Dedifferentiated amniotic fluid mesenchymal stem cell (primary cell): ENCODE data around the gene PARD3.
"Not testable (repeated sequence)": the region's sequence is repeated elsewhere in the genome, so short reads cannot be mapped to it uniquely, and the experiment has no call there.

Experiments
- DNase-seq: peaks from one replicate; pipeline ENCODE4 v3.0.0-alpha.2; 2016; ENCODE audit errors: extremely low spot score

PARD3 gene

DNA sequence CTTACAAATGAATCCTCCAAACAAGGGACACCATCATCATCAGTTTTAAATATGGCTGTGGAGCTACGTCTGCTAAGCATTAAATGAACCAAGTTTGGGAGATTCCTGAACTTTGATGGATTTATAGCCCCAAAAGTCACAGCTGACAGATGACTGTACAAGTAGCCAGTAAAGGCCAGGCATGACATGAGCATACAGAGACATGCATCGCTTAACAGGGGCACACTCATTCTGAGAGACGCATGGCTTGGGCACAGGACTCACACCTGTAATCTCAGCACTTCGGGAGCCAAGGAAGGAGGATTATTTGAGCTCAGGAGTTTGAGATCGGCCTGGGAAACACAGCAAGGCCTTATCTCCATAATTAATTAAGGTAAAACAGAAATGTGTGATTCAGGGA, 166.2 kb downstream of the PARD3 start:
- no peak for DNase-seq

DNA sequence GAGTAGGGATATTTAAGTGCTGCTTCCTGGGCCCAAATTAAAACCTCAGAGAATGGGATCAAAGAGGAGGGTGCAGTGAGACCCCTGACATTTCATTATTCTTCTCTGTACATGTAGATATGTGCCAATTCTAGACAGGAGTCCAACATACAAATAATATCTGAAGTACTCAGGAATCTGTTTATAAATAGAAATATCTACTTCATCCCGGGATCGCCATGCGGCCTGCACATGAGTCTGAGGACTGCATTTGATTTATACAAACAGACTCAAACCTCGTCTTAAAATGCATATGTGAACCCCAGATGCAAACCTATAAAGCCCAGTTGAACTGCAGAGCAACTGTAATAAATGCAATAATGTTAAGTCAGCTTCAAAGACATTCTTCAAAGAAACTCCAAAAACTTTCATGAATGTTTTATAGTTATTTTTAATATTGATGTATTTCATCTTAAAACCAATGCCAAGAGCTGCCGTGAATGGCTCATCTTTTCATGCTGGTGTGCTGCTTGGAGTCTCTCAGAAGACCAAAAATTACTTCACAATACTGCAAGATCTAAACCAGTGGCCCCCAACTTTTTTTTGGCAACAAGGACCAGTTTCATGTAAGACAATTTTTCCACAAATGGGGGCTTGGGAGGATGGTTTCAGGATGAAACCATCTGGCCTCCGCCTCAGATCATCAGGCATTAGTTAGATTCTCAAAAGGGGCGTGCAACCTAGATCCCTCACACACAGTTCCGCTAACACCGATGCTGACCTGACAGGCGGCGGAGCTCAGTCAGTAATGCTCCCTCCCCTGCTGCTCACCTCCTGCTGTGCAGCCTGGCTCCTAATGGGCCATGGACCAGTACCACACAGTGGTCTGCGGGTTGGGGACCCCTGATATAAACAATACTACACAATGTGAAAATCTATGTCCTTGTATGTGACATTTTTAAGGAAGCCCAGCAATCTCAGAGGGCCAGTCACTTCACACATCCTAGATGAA, 166.9 kb downstream of the PARD3 start:
- no peak for DNase-seq

DNA sequence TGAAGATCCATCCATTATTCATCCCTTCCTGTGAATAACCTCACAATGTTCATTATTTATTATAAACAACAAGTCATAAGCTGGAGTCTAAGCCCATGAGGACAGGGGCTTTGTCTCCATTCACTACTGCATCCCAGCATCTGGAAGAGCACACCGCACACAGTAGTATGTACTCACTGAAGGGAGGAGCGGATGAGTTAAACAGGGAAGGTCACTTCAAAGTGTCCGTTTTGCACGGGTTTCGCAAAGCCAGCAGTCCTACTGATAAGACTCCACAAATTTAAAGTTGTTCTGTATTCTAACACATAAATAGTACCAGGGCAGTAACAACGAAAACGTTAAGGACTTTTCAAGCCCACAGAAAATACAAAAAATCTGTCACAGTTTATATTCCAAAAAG, 167.9 kb downstream of the PARD3 start:
- no peak for DNase-seq

DNA sequence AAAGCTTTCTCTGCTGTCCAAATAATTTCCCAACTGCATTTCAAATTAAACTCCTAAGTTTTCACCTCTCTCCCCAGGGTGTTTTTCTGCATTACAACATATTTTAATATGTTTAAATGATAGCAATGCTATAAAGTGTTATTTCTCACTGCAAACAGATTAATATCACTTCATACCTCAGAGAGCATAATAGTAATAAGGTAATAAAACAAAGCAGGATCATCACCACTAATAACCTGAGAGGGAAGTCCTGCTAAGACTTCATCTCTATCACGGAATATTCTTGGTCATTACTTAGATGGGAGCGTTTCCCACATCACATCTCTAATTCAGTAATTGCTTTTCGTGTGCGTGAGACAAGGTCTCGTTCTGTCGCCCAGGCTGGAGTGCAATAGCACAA, 168.8 kb downstream of the PARD3 start:
- DNase-seq = no peak

DNA sequence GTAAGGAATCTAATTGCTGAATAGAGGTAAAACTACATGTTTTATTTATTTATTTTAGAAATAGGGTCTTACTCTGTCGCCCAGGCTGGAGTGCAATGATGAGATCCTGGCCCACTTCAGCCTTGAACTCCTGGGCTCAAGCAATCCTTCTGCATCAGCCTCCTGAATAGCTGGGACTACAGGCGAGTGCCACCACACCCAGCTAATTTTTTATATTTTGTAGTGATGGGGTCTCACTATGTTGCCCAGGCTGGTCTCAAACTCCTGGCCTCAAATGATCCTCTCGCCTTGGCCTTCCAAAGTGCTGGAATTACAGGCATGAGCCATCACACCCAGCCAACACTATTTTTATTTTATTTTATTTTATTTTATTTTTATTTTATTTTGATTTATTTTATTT, 170.3 kb downstream of the PARD3 start:
- DNase-seq = not testable (repeated sequence)

DNA sequence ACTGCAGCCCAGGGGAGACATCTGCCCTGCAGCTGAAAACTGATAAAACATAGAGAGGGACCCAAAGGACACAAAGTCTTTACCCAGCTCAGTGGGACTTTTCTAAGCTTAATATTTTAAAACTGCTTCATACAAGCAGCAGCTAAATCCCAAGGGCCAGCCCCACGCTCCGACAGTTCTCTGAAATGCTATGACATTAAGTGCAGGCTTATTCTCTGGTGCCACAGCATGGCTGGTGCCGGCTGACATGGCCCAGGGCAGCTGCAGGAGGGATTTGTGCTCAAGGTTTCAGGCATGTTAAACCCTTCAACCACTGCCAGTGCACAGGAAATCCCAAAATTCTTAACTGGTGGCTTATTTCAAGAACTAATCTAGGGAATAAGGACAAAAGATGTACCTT, 170.9 kb downstream of the PARD3 start:
- no peak for DNase-seq

DNA sequence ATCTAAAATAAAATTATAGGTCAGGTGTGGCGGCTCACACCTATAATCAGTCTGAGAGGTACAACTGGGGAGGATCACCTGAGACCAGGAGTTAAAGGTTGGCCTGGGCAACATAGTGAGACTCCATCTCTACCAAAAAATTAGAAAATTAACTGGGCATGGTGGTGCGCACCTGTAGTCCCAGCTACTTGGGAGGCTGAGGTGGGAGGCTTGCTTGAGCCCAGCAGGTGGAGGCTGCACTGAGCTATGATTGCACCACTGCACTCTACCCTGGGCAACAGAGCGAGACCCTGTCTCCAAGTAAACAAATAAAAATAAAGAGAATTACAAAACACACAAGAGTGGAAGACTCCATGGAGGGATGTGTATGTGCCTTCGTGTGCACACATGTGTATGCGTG, 171.5 kb downstream of the PARD3 start:
- DNase-seq = no peak

DNA sequence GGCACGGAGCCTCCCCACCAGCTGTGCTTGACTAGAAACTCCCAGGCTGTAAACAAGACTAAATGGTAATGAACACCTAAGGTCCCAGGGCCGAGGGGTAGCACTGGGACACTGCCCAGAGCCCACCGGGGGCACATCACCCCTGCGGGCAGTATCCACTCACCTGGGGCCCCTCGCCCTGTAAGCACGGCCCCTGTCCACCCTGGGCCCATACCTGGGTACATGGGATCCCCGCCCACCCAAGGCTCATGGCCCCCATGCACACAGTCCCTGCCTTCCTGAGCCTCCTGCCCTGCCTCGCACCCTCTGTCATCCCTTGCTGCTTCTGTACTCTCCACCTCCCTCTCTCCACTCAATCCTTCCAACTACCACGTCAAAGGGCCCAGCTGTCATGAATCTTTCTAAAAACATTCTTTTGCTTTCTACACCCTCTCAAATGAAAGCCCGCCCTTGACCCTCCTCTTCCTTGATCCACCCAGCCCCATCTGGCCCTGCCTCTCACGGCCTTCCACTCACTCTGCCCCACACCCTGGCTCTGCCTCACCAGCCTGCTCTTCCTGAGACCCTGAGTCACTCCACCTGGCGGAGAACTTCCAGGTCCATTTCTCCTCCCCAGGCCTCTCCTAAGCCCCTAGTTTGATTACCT, 173.1 kb downstream of the PARD3 start:
- DNase-seq = no peak

DNA sequence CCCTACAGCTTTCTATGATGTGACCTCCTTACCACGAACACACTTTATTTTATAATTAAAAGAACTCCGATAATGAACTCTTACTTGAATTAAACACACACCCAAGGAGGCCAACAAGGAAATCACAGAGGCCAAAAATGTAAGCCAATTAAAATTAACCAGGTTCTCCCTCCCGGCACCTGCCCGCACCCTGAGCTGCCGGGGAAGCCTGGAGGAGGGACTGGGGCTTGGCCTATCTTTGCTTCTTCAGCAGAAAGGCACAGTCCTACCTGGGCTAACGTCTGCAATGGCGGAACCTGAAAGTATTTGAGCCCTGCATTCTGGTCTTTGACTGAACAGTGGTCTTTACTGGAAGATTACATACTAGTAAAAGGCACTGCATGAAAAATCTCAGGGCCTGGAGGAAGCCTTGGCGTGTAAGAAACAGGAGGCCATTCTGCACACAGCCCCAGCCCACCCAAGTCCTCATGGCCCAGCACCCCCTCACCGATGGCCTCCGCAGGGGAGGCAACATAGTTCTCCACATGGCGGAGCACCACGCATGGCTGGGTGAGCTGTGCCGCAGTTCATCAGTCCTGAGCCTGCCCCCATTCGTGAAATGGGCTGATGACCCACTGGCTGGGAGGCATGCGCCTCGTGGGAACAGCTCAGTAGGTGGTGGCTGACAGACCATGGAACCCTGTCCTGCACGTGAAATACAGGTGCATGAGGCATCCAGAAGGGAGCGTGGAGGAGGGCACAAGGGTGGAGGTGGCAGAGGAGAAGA, 173.8 kb downstream of the PARD3 start:
- DNase-seq = no peak

DNA sequence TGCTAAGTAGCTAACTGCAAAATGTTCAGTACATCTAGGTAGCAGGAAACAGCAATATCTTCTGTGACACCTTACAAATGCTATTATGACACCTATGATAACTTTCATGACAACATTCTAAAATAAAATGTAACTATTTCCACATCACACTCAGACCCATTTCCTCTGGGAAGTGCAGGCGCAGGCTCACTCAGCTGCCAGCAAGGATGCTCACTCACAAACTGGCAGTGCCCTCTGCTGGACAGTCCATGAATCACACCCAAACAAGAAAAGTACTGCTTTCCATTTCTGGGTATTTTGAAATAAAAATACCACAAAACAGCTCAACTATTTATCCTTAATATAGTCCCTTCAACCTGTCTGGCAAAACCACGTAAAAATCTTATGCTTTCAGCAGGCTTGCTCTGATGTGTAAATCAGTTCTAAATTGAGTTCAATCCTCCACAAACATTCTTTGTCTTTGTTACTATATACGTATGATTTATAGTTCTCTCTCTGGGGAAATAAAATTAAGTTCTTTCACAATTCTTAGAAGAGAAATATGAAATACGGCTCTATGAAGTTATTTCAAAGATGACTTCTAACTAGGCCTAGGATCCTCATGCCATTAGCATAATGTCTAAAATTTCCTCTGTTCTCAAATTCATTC, 176.6 kb downstream of the PARD3 start:
- peak; percentile 90 for DNase-seq

DNA sequence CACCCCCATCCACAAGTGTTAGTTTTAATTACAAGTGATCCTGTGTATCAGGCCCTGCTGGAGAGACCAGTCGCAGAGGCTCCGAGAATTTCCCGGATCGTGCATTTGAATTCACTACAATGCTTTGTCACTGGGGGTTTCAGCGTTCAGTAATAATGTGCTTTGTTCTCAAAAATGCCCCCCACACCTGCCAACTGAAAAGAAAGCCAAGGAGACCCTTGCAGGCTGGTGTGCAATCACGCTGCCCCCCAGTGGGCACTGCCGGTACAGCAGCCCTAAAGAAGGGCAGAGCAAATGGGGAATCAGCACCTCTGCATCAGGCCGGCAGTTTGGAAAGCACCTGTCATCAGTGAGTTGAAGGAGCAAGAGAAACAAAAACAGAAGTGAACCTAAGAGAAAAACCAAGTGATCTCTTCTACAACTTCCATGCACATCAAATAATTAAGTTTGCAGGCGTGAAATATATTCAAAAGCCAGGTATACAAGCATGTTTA, 177.6 kb downstream of the PARD3 start:
- DNase-seq = no peak

DNA sequence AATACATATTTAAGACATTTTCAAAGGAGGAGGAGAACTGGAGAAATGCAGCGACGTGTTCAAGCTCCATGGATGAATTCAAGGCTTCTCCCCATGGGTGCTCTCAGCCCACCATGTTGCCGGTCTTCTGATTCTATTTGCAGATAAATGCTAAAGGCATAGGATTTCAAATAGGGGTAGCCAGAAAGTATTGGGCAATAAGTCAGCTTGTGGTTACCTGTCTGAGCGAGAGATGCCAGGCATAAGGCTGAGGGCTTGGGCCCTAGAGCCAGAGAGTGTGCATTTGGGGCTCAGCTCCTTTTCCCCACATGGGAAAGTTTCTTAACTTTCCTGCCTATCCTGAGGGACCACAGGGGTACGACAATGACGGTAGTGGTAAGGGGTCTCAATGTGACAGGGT, 180.0 kb downstream of the PARD3 start:
- no peak for DNase-seq

DNA sequence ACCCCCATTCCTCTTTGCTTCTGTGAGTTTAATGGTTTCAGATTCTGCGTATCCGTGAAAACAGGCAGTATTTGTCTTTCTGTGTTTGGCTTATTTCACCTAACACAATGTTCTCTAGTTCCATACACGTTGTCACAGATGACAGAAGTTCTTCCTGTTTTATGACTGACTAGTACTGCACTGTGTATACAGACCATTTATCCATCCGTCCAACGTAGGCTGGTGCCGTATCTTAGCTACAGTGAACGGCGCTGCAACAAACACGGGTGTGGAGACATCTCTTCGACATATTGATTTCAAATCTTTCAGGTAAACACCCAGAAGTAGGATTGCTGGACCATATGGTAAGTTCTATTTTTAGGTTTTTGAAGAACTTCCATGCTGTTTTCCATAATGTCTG, 181.7 kb downstream of the PARD3 start:
- DNase-seq = no peak

DNA sequence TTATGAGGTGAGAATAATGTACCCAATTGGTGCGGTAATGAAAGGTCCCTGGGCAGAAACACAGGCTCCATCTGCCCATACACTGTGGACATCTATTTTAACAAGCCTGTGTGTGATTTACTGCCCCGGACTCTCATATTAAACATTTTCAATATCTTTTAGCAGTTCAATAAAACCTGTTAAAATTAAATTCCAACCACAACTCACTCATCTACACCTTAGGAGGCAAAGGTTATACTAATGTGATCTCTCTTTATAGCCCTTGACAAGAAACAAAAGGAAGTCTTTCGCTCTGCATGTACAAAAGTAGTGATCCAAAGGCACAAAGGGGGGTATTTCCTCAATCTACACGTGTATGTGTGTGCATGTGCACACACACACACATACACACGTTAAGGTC, 186.0 kb downstream of the PARD3 start:
- no peak for DNase-seq

DNA sequence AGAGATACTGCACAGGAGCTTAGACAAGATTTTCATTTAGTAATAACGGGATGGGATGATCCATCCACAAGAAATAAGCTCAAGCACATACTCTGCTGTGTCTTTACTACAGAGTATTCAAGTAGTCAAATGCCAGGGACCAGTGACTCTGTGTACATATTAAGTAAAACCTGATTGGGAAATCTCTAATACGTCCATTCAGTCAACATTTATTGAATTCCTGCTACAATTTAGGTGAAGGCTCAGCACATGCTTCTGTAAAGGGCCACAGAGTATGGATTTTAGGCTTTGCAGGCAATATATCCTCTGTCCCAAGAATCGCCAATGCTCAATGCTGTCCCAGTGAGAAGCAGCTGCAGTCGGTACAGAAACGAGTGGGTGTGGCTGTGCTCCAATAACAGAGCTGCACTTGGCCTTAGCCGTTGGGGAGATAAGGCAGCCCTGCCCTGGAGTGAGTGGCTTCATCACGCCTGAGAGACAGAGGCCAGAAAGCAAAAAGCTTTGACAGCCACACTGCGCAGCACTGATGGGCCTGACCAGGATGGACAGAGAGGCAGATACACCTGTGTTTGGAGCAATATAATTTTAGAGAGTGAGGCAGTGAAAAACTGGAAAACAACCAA, 186.8 kb downstream of the PARD3 start:
- DNase-seq = no peak

DNA sequence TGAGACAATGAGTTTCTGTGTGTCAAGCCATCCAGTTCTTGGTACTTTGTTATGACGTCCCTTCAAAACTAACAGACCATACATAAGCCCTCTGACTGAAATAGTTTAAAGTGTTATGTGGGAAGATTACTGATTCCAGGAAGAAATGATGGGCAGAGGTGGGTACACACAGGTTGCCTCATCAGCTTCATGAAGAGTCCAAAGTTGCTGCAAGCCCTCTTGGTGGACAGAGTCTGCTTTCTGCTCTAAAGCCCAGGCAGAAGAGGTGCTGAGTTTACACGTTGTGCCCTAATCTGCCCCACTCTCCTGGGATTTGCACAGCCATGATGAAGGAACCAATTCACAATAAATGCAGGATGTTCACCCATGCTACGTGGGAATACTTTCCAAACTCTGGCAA, 187.4 kb downstream of the PARD3 start:
- DNase-seq = no peak

DNA sequence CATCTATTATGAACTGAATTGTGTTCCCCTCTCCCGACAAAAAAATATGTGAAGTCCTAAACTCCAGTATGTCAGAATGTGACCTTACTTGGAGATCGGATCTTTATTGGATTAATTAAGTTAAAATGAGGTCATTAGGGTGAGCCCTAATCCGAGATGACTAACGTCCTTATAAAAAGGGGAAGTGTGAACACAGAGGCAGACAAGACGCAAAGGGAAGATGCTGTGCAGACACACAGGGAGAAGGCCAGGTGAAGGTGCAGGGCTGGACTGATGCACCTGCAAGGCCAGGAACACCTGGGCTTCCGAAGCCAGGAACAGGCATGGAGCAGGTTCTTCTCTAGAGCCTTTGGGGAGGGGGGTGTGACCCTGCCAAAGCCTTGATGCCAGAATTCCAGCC, 187.8 kb downstream of the PARD3 start:
- DNase-seq = no peak

DNA sequence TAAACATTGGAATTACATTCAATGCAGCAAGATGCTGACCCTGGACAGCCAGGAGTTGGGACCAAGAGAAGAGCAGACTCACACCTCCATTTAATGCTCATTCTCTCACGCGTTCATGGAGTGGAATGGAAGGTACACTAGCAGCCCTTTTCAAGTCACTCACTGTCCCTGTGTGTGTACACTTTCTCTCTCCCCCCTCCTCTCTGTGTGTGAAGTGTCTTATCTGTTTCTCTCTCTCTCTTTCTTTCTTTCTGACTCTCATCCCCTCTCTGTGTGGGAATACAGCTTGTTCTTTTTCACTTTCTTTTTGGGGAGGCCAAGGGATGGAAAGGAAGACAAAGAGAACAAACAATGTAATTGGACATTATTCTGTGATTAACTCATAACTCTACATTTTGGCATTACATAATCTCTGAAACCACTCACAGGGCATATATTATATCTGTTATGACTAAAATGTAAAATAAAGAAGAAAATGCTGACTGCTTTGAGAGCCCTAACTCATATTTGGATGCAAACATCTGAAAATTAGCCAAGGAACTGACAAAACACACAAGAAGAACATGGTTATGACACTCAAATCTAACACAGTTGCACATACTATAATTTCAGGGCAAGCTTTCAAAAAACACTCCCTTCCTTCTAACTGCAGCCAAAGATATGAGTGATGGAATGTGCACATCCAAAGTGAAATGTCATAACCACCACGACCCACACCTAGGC, 188.8 kb downstream of the PARD3 start:
- no peak for DNase-seq

DNA sequence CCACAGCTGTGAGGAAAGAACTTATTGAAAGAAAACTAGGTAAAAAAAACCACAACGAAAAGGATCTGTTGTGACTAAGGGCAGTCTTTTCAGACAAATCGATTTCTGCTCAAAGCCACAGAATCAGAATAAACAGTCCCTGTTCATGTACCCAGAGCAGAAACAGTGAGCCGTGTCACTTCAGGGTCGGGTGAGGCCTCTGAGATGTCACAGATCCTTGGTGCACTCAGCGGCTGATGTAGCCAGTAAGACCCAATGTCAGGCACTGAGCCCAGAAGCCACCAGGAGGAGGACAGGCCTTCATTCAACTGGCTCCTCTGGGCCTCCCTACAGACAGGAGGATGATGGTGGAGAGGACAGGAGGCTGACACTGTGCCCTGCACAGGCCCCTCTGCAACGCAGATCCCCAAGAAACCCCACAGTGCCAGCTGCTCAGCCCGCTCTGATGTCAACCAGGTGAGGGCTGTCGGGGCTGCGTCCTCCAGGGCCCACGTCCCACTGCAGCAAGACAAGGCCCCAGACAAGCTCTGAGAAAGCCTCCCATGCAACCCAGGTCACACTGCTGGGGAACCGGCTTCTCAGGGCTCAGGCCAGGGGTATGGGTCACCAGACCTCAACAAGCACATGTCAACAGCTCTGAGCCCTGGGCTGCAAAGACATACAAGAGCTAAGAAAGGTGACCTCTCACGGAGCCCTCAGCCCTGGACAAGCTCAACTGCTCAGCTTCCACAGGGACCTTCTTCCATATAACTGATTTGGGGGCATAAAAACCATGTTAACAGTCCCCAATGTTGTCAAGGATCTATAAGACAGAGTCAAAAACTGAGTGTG, 190.6 kb downstream of the PARD3 start:
- DNase-seq = no peak

DNA sequence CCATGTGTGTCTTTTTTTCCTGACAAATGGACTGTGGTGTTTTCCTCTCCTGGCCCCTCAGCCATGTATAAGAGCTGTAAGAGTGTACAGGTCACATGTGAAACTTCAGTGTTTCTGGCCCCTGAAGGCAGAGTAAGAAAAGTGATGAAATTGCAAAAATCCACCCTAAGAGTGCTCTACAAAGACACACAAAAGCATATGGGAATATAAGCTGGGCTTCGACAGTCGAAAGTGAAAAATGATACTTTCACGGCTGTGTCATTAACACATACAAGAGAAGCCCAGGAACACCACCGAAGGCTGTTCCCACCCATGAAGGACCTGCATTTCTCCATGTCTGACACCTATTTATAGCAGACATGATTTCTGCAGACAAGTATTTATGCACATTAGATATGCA, 192.2 kb downstream of the PARD3 start:
- no peak for DNase-seq
